Mucosa of stomach (tissue), 1 donor: Measurements from ENCODE around the gene ZNF654.
"Not testable (repeated sequence)": the region's sequence is repeated elsewhere in the genome, so short reads cannot be mapped to it uniquely, and the experiment has no call there.

ENCODE experiments used
- H3K27me3 ChIP-seq: one replicate; pipeline ENCODE4 v1.7.0; 2013; ENCODE audit warnings: mild to moderate bottlenecking, low read length; ENCODE audit not compliant: control insufficient read depth, insufficient read depth
- H3K36me3 ChIP-seq: one replicate; pipeline ENCODE4 v1.7.0; 2013; ENCODE audit warnings: low read length; ENCODE audit not compliant: control insufficient read depth, insufficient read depth
- H3K4me1 ChIP-seq: one replicate; pipeline ENCODE4 v1.7.0; 2013; ENCODE audit warnings: mild to moderate bottlenecking, low read length; ENCODE audit not compliant: control insufficient read depth, insufficient read depth
- H3K4me3 ChIP-seq: one replicate; pipeline ENCODE4 v1.7.0; 2013; ENCODE audit warnings: low read length
- H3K9ac ChIP-seq: one replicate; pipeline ENCODE4 v1.7.0; 2013; ENCODE audit warnings: mild to moderate bottlenecking, low read length, moderate library complexity
- H3K9me3 ChIP-seq: one replicate; pipeline ENCODE4 v1.7.0; 2013; ENCODE audit warnings: mild to moderate bottlenecking, low read length, moderate library complexity; ENCODE audit not compliant: control insufficient read depth
- donor health status: Pancreatic carcinoma.

Gene ZNF654

DNA sequence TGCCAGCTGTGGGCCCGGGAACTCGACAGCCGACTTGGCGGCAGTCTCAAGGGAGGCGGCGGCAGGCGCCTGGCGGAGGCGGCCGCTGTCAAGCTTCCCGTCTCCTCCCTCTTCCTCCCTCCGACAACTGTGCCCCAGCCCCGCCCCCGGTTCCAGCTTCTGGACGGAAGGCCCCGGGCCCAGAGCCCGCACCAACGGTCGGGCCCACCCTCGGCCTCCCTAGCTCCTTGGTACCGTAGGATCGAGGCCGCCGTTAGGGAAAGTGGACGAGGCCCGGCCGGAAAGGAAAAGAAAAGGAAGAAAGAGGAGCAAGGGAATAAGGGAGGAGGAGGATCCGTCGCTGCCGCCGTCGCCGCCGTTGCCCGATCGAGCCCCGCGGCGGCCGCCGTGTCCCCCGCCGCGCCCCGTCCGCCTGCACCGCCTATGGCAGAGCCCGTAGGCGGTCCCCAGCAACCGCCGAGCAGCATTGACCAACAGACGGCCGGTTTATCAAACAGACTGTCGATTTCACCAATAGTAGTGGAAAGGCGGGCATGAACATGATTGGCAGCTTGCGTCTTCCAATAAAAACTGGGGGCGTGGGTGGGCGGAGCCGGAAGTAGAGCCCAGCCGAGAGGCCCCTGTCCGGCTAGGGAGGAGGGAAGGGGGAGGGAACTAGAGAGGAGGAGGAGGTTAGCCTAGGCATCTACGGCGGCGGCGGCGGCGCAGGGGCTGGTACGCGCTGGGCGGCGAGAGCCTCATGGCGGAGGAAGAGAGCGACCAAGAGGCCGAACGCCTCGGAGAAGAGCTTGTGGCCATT, at the start of gene ZNF654, which contains the start of gene CGGBP1:
Gene ZNF654, plus strand, starts transcription at position 675 of the 799 bp plus-strand sequence. Its CDS starts 65 bp downstream, at position 740.
Gene CGGBP1, minus strand, starts transcription at position 425 of the 799 bp plus-strand sequence. CDS start 3,029 bp downstream, outside the sequence.
- H3K9me3 ChIP-seq: no peaks in the 10 kb centered on the region
- peak within 1 kb of the TSS; percentile 94 for H3K9ac ChIP-seq
- H3K27me3 ChIP-seq: no peaks in the 10 kb centered on the region
- H3K4me1 ChIP-seq: no peaks in the 10 kb centered on the region
- peak within 1 kb of the TSS; percentile 93 for H3K4me3 ChIP-seq
- no peaks in the 10 kb centered on the region for H3K36me3 ChIP-seq

DNA sequence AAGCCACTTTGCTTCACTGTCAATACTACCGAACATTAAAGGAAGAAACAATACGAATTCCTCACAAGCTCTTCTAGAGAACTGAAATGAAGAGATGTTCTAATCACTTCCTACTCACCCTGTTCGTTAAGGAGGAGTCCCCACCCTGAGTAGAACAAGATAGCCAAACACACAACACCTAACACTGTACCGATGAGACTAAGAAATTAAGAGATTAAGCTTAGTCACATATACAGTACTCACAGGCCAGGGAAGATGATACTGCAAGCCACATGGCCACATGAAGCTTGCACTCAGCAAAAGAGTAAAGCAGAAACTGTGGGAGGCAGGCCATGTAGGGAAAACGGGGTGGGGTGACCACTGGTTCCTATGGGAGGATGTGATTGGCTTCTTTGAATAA, 48.2 kb upstream of the ZNF654 start:
- Histone ChIP-seq H3K27me3 (no peaks in the 10 kb centered on the region), H3K4me1 (no peaks in the 10 kb centered on the region), H3K4me3 (no peak overlapping the region), H3K9me3 (no peaks in the 10 kb centered on the region), H3K36me3 (no peaks in the 10 kb centered on the region), H3K9ac (no peak overlapping the region)

DNA sequence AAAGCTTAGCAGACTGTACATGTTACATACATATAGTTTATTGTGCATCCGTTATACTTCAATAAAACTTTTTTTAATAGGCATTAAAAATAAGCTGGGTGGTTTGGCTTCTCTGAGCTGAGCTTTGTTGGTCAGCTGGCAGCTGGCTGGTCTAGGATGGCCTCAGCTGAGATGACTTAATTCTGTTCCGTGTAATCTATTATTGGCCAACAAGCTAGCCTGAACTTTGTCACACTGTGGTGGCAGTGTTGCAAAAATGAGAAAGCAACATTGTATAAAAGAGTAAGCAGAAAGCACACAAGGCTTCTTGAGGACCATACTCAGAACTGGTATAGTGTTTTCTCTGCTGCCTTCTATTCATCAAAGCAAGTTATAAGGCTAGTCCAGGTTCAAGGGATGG, 45.5 kb upstream of the ZNF654 start:
- Histone ChIP-seq H3K4me1 (no peaks in the 10 kb centered on the region), H3K9ac (no peak overlapping the region), H3K36me3 (no peaks in the 10 kb centered on the region), H3K9me3 (no peaks in the 10 kb centered on the region), H3K4me3 (no peak overlapping the region), H3K27me3 (no peaks in the 10 kb centered on the region)

DNA sequence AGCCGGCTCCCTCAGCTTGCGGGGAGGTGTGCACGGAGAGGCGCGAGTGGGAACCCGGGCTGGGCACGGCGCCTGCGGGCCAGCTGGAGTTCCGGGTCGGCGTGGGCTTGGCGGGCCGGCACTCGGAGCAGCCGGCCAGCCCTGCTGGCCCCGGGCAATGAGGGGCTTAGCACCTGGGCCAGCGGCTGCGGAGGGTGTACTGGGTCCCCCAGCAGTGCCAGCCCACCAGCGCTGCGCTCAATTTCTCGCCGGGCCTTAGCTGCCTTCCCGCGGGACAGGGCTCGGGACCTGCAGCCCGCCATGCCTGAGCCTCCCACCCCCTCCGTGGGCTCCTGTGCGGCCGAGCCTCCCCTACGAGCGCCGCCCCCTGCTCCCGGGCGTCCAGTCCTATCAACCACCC, 43.4 kb upstream of the ZNF654 start:
- not testable (repeated sequence) for H3K4me1 ChIP-seq, H3K4me3 ChIP-seq, H3K9ac ChIP-seq, H3K36me3 ChIP-seq, H3K9me3 ChIP-seq, H3K27me3 ChIP-seq

- Histone ChIP-seq H3K36me3 (no peaks in the 10 kb centered on the region), H3K9ac (no peak overlapping the region), H3K4me3 (no peak overlapping the region), H3K9me3 (no peaks in the 10 kb centered on the region), H3K4me1 (no peaks in the 10 kb centered on the region), H3K27me3 (no peaks in the 10 kb centered on the region)
Measured at GRCh38 chr3:88019024-88019423, 40.0 kb upstream of the ZNF654 start.

- H3K36me3 ChIP-seq: no peaks in the 10 kb centered on the region
- no peaks in the 10 kb centered on the region for H3K4me1 ChIP-seq
- no peak overlapping the region for H3K4me3 ChIP-seq
- H3K9me3 ChIP-seq: no peaks in the 10 kb centered on the region
- H3K27me3 ChIP-seq: no peaks in the 10 kb centered on the region
- no peak overlapping the region for H3K9ac ChIP-seq
Measured at GRCh38 chr3:88025001-88025552, 34.0 kb upstream of the ZNF654 start.

DNA sequence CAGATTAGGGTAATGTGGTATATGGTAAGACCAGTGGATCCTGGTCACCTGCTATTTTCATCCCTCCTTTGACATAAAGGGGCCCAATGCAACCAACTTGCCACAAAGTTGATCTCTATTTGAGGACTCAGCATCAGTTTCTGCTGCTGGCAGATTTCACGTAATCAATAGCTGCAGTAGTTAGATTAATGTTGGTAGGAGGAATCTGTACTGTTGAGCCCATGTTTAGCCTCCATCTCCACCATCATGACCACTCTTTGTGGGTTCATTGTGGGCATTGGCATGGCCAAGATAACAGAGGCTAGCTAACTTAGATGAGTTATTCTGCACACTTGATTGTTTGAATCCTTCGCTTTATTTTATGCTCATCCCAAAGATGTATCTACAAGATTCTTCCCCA, 30.2 kb upstream of the ZNF654 start:
- Histone ChIP-seq H3K4me3 (no peak overlapping the region), H3K36me3 (no peaks in the 10 kb centered on the region), H3K4me1 (no peaks in the 10 kb centered on the region), H3K9me3 (no peaks in the 10 kb centered on the region), H3K9ac (no peak overlapping the region), H3K27me3 (no peaks in the 10 kb centered on the region)

DNA sequence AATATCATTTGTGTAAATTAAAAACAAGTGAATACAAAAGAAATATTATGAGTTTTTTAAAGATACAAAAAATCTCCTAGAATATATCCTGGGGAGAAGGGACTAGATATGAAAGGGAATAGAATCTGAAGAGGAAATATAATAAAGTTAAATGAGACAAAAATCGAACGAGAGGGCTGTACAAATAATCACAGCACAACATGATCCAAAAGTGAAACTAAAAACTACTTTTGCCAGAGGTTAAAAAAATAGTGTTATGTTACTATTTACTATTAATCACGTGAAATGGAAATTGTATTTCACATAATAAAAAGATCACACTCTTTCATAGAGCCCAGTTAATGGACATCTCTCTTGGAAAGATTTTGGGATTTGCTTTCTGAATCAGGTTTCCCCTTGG, 28.8 kb upstream of the ZNF654 start:
- Histone ChIP-seq H3K4me3 (no peak overlapping the region), H3K9me3 (no peaks in the 10 kb centered on the region), H3K4me1 (no peaks in the 10 kb centered on the region), H3K9ac (no peak overlapping the region), H3K27me3 (no peaks in the 10 kb centered on the region), H3K36me3 (no peaks in the 10 kb centered on the region)

- Histone ChIP-seq H3K4me3 (peak overlapping the region; percentile 26), H3K36me3 (no peaks in the 10 kb centered on the region), H3K9ac (peak overlapping the region; percentile 19)
Measured at GRCh38 chr3:88031642-88032077, 27.4 kb upstream of the ZNF654 start.

GRCh38 chr3:88032245-88032644, 26.8 kb upstream of the ZNF654 start:
- no peaks in the 10 kb centered on the region for H3K4me1 ChIP-seq
- no peaks in the 10 kb centered on the region for H3K36me3 ChIP-seq
- no peaks in the 10 kb centered on the region for H3K27me3 ChIP-seq
- H3K9ac ChIP-seq: peak overlapping the region; percentile 19
- peak overlapping the region; percentile 26 for H3K4me3 ChIP-seq
- no peaks in the 10 kb centered on the region for H3K9me3 ChIP-seq

More at GRCh38 chr3:88031642-88032077, 27.4 kb upstream of the ZNF654 start:
- H3K4me1 ChIP-seq: no peaks in the 10 kb centered on the region
- H3K27me3 ChIP-seq: no peaks in the 10 kb centered on the region
- no peaks in the 10 kb centered on the region for H3K9me3 ChIP-seq

- Histone ChIP-seq H3K9ac (no peak overlapping the region), H3K9me3 (no peaks in the 10 kb centered on the region), H3K36me3 (no peaks in the 10 kb centered on the region), H3K4me1 (no peaks in the 10 kb centered on the region), H3K27me3 (no peaks in the 10 kb centered on the region), H3K4me3 (no peak overlapping the region)
Measured at GRCh38 chr3:88033079-88033478, 26.0 kb upstream of the ZNF654 start.

DNA sequence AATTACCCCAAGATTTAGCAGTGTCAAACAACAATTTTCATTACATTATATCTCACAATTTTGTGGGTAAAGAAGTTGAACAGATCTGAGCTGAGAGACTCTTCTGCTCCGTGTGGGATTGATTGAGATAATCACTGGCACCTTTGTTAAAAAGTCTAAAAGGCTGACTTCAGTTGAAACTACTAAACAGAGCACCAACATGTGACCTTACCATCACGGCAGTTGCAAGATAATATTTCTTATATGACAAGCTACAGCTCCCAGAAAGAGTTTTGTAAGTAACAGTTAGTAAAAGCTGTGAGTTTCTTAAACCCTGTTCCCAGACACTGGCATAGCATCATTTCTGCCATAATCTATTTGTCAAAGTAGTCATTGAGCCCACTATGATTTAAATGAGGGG, 25.2 kb upstream of the ZNF654 start:
- no peaks in the 10 kb centered on the region for H3K9me3 ChIP-seq
- no peaks in the 10 kb centered on the region for H3K36me3 ChIP-seq
- no peak overlapping the region for H3K4me3 ChIP-seq
- no peak overlapping the region for H3K9ac ChIP-seq
- H3K27me3 ChIP-seq: no peaks in the 10 kb centered on the region
- no peaks in the 10 kb centered on the region for H3K4me1 ChIP-seq
